ENCODE measurements around the gene ANKH.

Gene ANKH

GRCh38 chr5:14816999-14817761, 54.4 kb downstream of the ANKH start:
- no peak overlapping the region for H3K27ac ChIP-seq (ENCODE audit: low read length)

DNA sequence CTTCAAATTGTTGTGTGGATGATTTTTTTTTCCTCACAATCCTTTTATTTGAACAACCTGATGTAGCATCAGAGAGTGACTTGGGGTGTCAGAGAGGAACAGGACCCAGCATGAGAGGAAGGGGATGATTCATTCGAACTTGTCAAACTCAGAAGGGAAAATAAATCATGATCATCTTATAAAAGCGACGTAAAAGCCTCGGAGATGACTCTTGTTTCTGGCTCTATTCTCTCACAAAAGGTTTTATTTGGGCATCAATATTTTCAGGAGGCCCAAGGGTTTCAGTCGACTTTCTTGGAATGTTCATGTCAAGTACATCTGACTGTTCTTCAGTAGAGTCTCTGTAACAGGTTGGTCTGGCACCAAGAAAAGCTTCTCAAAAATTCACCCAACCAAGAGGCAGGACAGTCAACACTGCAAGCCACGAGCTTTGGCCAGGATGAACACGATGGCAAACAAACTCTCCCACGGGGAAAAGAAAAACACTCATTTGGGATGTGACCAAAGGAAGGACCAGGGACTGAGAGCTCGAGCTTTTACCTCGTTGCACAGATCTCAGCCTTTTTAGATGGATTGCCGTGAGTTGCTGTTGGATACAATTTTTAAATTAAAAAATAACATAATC, 55.1 kb downstream of the ANKH start:
- no peaks in the 10 kb centered on the region for H3K4me1 ChIP-seq (ENCODE audit: insufficient read depth, low read length)
- no peaks in the 10 kb centered on the region for H3K27me3 ChIP-seq (ENCODE audit: insufficient read depth, low read length)
- H3K9ac ChIP-seq (ENCODE audit: low read depth, low read length): no peak overlapping the region
- no peaks in the 10 kb centered on the region for H3K9me3 ChIP-seq (ENCODE audit: insufficient read depth, low read depth, low read length)
- no peak overlapping the region for H3K27ac ChIP-seq (ENCODE audit: low read length)
- H3K36me3 ChIP-seq (ENCODE audit: insufficient read depth, low read depth, low read length): no peaks in the 10 kb centered on the region
- H3K4me3 ChIP-seq (ENCODE audit: low read length): no peak overlapping the region

More at GRCh38 chr5:14816999-14817761, 54.4 kb downstream of the ANKH start:
- Histone ChIP-seq H3K36me3 (ENCODE audit: insufficient read depth, low read depth, low read length) (no peaks in the 10 kb centered on the region), H3K9me3 (ENCODE audit: insufficient read depth, low read depth, low read length) (no peaks in the 10 kb centered on the region), H3K4me3 (ENCODE audit: low read length) (no peak overlapping the region), H3K4me1 (ENCODE audit: insufficient read depth, low read length) (no peaks in the 10 kb centered on the region), H3K9ac (ENCODE audit: low read depth, low read length) (no peak overlapping the region), H3K27me3 (ENCODE audit: insufficient read depth, low read length) (no peaks in the 10 kb centered on the region)

GRCh38 chr5:14813747-14814146, 57.8 kb downstream of the ANKH start:
- no peaks in the 10 kb centered on the region for H3K4me1 ChIP-seq (ENCODE audit: insufficient read depth, low read length)
- H3K36me3 ChIP-seq (ENCODE audit: insufficient read depth, low read depth, low read length): no peaks in the 10 kb centered on the region
- no peak overlapping the region for H3K9ac ChIP-seq (ENCODE audit: low read depth, low read length)
- no peak overlapping the region for H3K27ac ChIP-seq (ENCODE audit: low read length)
- H3K4me3 ChIP-seq (ENCODE audit: low read length): no peak overlapping the region
- no peaks in the 10 kb centered on the region for H3K27me3 ChIP-seq (ENCODE audit: insufficient read depth, low read length)
- no peaks in the 10 kb centered on the region for H3K9me3 ChIP-seq (ENCODE audit: insufficient read depth, low read depth, low read length)

DNA sequence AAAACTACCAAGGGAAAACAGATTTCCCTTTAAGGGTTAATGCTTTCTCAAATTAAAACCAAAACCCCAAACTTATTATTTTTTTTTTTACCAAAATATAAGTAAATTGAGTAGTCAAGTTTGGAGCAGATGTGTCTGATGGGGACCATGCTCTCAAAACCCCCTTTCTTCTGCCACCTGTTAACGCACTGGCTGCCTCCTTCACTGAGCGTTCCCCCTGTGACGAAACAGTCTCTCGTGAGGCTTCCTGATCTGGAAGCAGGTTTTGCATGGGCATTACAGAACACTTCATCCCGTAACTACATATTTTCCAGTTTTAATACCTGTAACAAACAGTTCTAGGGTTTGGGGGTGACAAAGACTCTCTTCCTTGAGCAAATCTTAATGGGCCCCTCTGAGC, 59.4 kb downstream of the ANKH start:
- H3K9me3 ChIP-seq (ENCODE audit: insufficient read depth, low read depth, low read length): no peaks in the 10 kb centered on the region
- no peak overlapping the region for H3K27ac ChIP-seq (ENCODE audit: low read length)
- H3K4me3 ChIP-seq (ENCODE audit: low read length): no peak overlapping the region
- no peaks in the 10 kb centered on the region for H3K36me3 ChIP-seq (ENCODE audit: insufficient read depth, low read depth, low read length)
- H3K9ac ChIP-seq (ENCODE audit: low read depth, low read length): no peak overlapping the region
- H3K4me1 ChIP-seq (ENCODE audit: insufficient read depth, low read length): no peaks in the 10 kb centered on the region
- H3K27me3 ChIP-seq (ENCODE audit: insufficient read depth, low read length): no peaks in the 10 kb centered on the region

- H3K9ac ChIP-seq (ENCODE audit: low read depth, low read length): no peak overlapping the region
- H3K4me1 ChIP-seq (ENCODE audit: insufficient read depth, low read length): no peaks in the 10 kb centered on the region
- H3K27ac ChIP-seq (ENCODE audit: low read length): no peak overlapping the region
- H3K9me3 ChIP-seq (ENCODE audit: insufficient read depth, low read depth, low read length): no peaks in the 10 kb centered on the region
- H3K36me3 ChIP-seq (ENCODE audit: insufficient read depth, low read depth, low read length): no peaks in the 10 kb centered on the region
- H3K4me3 ChIP-seq (ENCODE audit: low read length): no peak overlapping the region
- no peaks in the 10 kb centered on the region for H3K27me3 ChIP-seq (ENCODE audit: insufficient read depth, low read length)
These were observed 60.5 kb downstream of the ANKH start for GRCh38 chr5:14810928-14811572.

DNA sequence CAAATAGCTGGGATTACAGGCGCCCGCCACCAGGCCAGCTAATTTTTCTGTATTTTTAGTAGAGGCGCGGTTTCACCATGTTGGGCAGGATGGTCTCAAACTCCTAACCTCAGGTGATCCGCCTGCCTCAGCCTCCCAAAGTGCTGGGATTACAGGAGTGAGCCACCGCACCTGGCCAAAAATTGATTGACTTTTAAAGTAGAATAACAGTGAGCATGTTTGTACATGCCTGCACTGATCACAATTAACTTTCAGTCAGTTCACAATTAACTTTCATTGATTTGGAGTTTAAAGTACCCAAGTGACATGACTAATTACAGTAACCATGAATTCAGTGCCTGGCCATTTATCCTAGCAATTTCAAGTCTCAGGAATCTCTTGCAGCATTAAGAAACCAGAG, 61.3 kb downstream of the ANKH start:
- Histone ChIP-seq H3K9me3 (ENCODE audit: insufficient read depth, low read depth, low read length) (no peaks in the 10 kb centered on the region), H3K36me3 (ENCODE audit: insufficient read depth, low read depth, low read length) (no peaks in the 10 kb centered on the region), H3K9ac (ENCODE audit: low read depth, low read length) (no peak overlapping the region), H3K27ac (ENCODE audit: low read length) (no peak overlapping the region), H3K4me1 (ENCODE audit: insufficient read depth, low read length) (no peaks in the 10 kb centered on the region), H3K4me3 (ENCODE audit: low read length) (no peak overlapping the region), H3K27me3 (ENCODE audit: insufficient read depth, low read length) (no peaks in the 10 kb centered on the region)

GRCh38 chr5:14809369-14810155, 62.0 kb downstream of the ANKH start:
- no peaks in the 10 kb centered on the region for H3K4me1 ChIP-seq (ENCODE audit: insufficient read depth, low read length)
- no peak overlapping the region for H3K4me3 ChIP-seq (ENCODE audit: low read length)
- H3K27ac ChIP-seq (ENCODE audit: low read length): no peak overlapping the region
- no peaks in the 10 kb centered on the region for H3K9me3 ChIP-seq (ENCODE audit: insufficient read depth, low read depth, low read length)
- H3K9ac ChIP-seq (ENCODE audit: low read depth, low read length): no peak overlapping the region
- no peaks in the 10 kb centered on the region for H3K36me3 ChIP-seq (ENCODE audit: insufficient read depth, low read depth, low read length)
- H3K27me3 ChIP-seq (ENCODE audit: insufficient read depth, low read length): no peaks in the 10 kb centered on the region

GRCh38 chr5:14807471-14807870, 64.1 kb downstream of the ANKH start:
- Histone ChIP-seq H3K9me3 (ENCODE audit: insufficient read depth, low read depth, low read length) (no peaks in the 10 kb centered on the region), H3K27me3 (ENCODE audit: insufficient read depth, low read length) (no peaks in the 10 kb centered on the region), H3K4me3 (ENCODE audit: low read length) (no peak overlapping the region), H3K27ac (ENCODE audit: low read length) (no peak overlapping the region), H3K36me3 (ENCODE audit: insufficient read depth, low read depth, low read length) (no peaks in the 10 kb centered on the region), H3K9ac (ENCODE audit: low read depth, low read length) (no peak overlapping the region), H3K4me1 (ENCODE audit: insufficient read depth, low read length) (no peaks in the 10 kb centered on the region)

DNA sequence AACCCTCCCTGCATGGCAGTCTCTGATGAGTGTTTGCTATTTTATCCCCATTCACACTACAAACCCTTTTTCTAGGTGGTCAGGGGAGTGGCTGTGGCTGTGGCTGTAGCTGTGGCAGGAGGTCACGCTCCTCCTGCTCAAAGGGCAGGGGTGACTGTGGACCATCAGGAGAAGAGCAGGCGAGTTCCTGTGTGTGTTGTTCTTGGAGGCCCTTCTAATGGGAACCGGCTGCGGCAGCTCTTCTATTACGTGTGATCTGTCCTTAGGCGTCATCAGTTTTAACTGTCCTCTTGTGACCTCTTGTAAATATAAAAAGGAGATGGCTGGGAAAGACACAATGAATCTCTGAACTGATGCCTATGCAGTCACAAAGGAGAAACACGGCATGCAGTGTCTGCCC, 65.1 kb downstream of the ANKH start:
- Histone ChIP-seq H3K4me3 (ENCODE audit: low read length) (no peak overlapping the region), H3K9ac (ENCODE audit: low read depth, low read length) (no peak overlapping the region), H3K27ac (ENCODE audit: low read length) (no peak overlapping the region), H3K4me1 (ENCODE audit: insufficient read depth, low read length) (no peaks in the 10 kb centered on the region), H3K36me3 (ENCODE audit: insufficient read depth, low read depth, low read length) (no peaks in the 10 kb centered on the region), H3K27me3 (ENCODE audit: insufficient read depth, low read length) (no peaks in the 10 kb centered on the region), H3K9me3 (ENCODE audit: insufficient read depth, low read depth, low read length) (no peaks in the 10 kb centered on the region)

DNA sequence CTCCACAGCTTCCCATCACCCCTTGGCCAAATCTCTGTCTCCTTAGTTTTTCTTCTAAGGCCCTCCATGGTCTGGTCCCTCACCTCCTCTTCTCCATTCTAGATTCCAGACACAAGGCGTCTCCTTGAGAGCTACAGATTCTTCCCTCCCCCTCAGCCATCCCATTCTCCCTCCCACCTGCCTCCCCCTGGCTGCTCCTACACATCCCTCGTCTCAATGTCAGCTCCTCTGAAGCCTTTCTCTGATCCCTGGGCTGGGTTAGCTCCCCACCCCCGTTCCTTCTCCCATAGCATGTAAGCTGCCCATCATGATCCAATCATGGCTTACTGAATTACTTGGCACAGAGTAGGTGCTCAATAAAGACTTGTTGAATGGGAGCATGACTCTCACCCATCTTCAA, 69.0 kb downstream of the ANKH start:
- Histone ChIP-seq H3K36me3 (ENCODE audit: insufficient read depth, low read depth, low read length) (no peaks in the 10 kb centered on the region), H3K9ac (ENCODE audit: low read depth, low read length) (no peak overlapping the region), H3K4me3 (ENCODE audit: low read length) (no peak overlapping the region), H3K4me1 (ENCODE audit: insufficient read depth, low read length) (no peaks in the 10 kb centered on the region), H3K9me3 (ENCODE audit: insufficient read depth, low read depth, low read length) (no peaks in the 10 kb centered on the region), H3K27me3 (ENCODE audit: insufficient read depth, low read length) (no peaks in the 10 kb centered on the region), H3K27ac (ENCODE audit: low read length) (no peak overlapping the region)

GRCh38 chr5:14801792-14802191, 69.8 kb downstream of the ANKH start:
- H3K4me1 ChIP-seq (ENCODE audit: insufficient read depth, low read length): no peaks in the 10 kb centered on the region
- no peaks in the 10 kb centered on the region for H3K9me3 ChIP-seq (ENCODE audit: insufficient read depth, low read depth, low read length)
- H3K9ac ChIP-seq (ENCODE audit: low read depth, low read length): no peak overlapping the region
- no peak overlapping the region for H3K27ac ChIP-seq (ENCODE audit: low read length)
- no peaks in the 10 kb centered on the region for H3K36me3 ChIP-seq (ENCODE audit: insufficient read depth, low read depth, low read length)
- H3K27me3 ChIP-seq (ENCODE audit: insufficient read depth, low read length): no peaks in the 10 kb centered on the region
- H3K4me3 ChIP-seq (ENCODE audit: low read length): no peak overlapping the region
